Astrocyte (in vitro differentiated cells and primary cell): ENCODE data around the gene FBXW8.

Source experiments
- CTCF ChIP-seq: IDR thresholded peaks from 2 replicates; pipeline ENCODE4 v1.5.1; 2011; ENCODE audit warnings: low read depth, mild to moderate bottlenecking, inconsistent platforms, low read length, moderate library complexity; ENCODE audit not compliant: insufficient read depth
- EZH2 ChIP-seq: IDR thresholded peaks from 2 replicates; pipeline ENCODE4 v1.6.1; 2012; ENCODE audit warnings: mild to moderate bottlenecking, low read length, inconsistent platforms; ENCODE audit not compliant: insufficient read depth

DNA sequence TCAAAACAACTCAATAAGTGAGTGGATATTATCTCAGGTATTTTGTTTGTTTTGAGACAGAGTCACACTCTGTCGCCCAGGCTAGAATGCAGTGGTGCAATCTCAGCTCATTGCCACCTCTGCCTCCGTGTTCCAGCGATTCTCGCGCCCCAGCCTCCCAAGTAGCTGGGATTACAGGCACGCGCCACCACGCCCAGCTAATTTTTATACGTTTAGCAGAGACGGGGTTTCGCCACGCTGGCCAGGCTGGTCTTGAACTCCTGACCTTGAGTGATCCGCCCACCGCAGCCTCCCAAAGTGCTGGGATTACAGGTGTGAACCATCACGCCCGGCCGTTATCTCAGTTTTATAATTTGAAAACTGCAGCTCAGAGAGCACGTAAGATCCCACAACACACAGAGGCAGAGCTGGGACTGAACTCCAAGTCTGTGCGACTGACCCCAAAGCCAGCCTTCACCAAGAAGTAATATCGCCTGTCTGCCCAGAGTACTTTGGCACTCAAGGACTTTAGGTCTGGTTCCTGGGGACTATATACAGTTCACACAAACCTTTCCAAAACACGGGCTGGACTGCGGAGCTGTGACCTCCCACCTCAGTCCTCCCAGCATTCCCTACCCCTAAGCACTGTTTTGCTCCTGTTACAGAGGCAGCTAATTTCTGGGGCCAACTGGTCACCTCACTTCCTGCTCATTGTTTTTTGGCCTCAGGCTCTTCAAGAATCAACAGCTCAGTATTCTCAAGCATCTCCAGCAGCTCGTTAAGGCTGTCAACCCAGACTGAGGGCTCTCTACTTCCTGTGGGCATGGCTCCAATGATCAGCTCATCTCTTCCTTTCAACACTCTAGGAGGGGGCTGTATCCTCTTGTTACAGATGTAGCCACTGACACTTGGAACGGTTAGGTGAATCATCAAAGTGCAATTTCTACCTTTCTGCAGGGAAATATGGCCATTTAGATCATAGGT is 165.9 kb downstream of the FBXW8 start:
- TF ChIP-seq CTCF (no peak), EZH2 (no peak)
